Natural killer cell (primary cell): Measurements from ENCODE around the gene HEPACAM. TPM values are rescaled to one million over a fixed set of nuclear protein-coding genes. Genes with fewer than 3 reads are reported as not detected.

Experiments used
- ATAC-seq, 3 donors: fragments of 150-1000 bp in 2 of 3; fragments of 200-7000 bp in 1 of 3; cut with Tn5 transposase; 1 replicate in 1 of 3; 2 replicates in 2 of 3; pipeline ENCODE4 v1.10.0; 2021; ENCODE audit warnings: mild to moderate bottlenecking in 2 of 3, moderate library complexity in 2 of 3
- DNase-seq, 2 donors: peaks; one replicate each; pipeline versions ENCODE4 v3.0.0 to v3.0.0-alpha.2; 2013 to 2021; ENCODE audit warnings: mixed read lengths in 1 of 2
- H3K27ac ChIP-seq: one replicate; pipeline ENCODE4 v1.5.1; 2013; ENCODE audit warnings: mild to moderate bottlenecking, low read length
- H3K27me3 ChIP-seq: one replicate; pipeline ENCODE4 v1.6.1; 2013; ENCODE audit warnings: low read length; ENCODE audit not compliant: control insufficient read depth, insufficient read depth
- H3K36me3 ChIP-seq: one replicate; pipeline ENCODE4 v1.6.1; 2013; ENCODE audit warnings: low read length; ENCODE audit not compliant: control insufficient read depth, insufficient read depth
- H3K4me1 ChIP-seq: one replicate; pipeline ENCODE4 v1.6.1; 2013; ENCODE audit warnings: low read length; ENCODE audit not compliant: control insufficient read depth, insufficient read depth
- H3K4me3 ChIP-seq: one replicate; pipeline ENCODE4 v1.5.1; 2013; ENCODE audit warnings: low read length
- H3K9me3 ChIP-seq: one replicate; pipeline ENCODE4 v1.6.1; 2013; ENCODE audit warnings: low read length; ENCODE audit not compliant: control insufficient read depth, insufficient read depth
- H3K27ac Mint-ChIP-seq, 2 donors: one replicate each; pipeline ENCODE4 v1.8.0; 2022; ENCODE audit warnings: mild to moderate bottlenecking in 2 of 2, mixed read lengths in 2 of 2, moderate library complexity in 1 of 2
- H3K27me3 Mint-ChIP-seq, 2 donors: one replicate each; pipeline ENCODE4 v1.8.0; 2022; ENCODE audit warnings: low read depth in 2 of 2, mixed read lengths in 2 of 2
- H3K36me3 Mint-ChIP-seq: one replicate; pipeline ENCODE4 v1.8.0; 2022; ENCODE audit warnings: mixed read lengths
- H3K4me1 Mint-ChIP-seq, 2 donors: one replicate each; pipeline ENCODE4 v1.8.0; 2022; ENCODE audit warnings: mixed read lengths in 2 of 2
- H3K4me3 Mint-ChIP-seq: one replicate; pipeline ENCODE4 v1.8.0; 2022; ENCODE audit warnings: mild to moderate bottlenecking, moderate library complexity, mixed read lengths
- H3K9me3 Mint-ChIP-seq, 2 donors: one replicate each; pipeline ENCODE4 v1.8.0; 2022; ENCODE audit warnings: mixed read lengths in 2 of 2
- WGBS: methylation state at CpG from one replicate; pipeline ENCODE4 v1.1.7; 2013; ENCODE audit warnings: missing lambda C conversion rate; ENCODE audit not compliant: insufficient coverage; 5-methylcytosine and 5-hydroxymethylcytosine counted together
- intact Hi-C: fragments of 100-400 bp; cut with micrococcal nuclease; formaldehyde crosslinking; loops from one replicate; pipeline ENCODE4 v1.14.2; 2022
- total RNA-seq, 4 donors: library from RNA; stranded (reverse); fragments of 120-200 nt in 1 of 4; gene quantifications; one replicate each; pipeline versions ENCODE4 v1.2.3 to v1.2.4, GENCODE V29; 2013 to 2022
- TF ChIP-seq, protein P1 (sequence below): fragments of 200-600 bp; IDR thresholded peaks from one replicate; pipeline ENCODE4 v1.8.0; 2022; ENCODE audit warnings: antibody characterized with exemption

HEPACAM gene, protein sequence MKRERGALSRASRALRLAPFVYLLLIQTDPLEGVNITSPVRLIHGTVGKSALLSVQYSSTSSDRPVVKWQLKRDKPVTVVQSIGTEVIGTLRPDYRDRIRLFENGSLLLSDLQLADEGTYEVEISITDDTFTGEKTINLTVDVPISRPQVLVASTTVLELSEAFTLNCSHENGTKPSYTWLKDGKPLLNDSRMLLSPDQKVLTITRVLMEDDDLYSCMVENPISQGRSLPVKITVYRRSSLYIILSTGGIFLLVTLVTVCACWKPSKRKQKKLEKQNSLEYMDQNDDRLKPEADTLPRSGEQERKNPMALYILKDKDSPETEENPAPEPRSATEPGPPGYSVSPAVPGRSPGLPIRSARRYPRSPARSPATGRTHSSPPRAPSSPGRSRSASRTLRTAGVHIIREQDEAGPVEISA
- total RNA-seq: not detected
- total RNA-seq (2013): not detected

GRCh38 chr11:124935548-124936514 is at the start of gene HEPACAM:
HEPACAM (minus strand) TSS chr11:124936047; CDS start chr11:124936006, 41 bp downstream.
- Mint-ChIP-seq H3K4me3 (no peak within 1 kb of the TSS), H3K27ac (no peak within 1 kb of the TSS), H3K36me3 (no peaks in the 10 kb centered on the region), H3K27me3 (peaks cover 7 to 16% of the 10 kb centered on the region in 2 donors), H3K4me1 (no peaks in the 10 kb centered on the region), H3K9me3 (no peaks in the 10 kb centered on the region)
- WGBS: 93% methylated on average over 18 of the region's 18 CpGs
- Histone ChIP-seq H3K4me1 (no peaks in the 10 kb centered on the region), H3K36me3 (no peaks in the 10 kb centered on the region), H3K27me3 (no peaks in the 10 kb centered on the region), H3K9me3 (no peaks in the 10 kb centered on the region), H3K27ac (no peak within 1 kb of the TSS), H3K4me3 (no peak within 1 kb of the TSS)
- DNase-seq (no peak), ATAC-seq (no peak)
- TF ChIP-seq, protein P1, sequence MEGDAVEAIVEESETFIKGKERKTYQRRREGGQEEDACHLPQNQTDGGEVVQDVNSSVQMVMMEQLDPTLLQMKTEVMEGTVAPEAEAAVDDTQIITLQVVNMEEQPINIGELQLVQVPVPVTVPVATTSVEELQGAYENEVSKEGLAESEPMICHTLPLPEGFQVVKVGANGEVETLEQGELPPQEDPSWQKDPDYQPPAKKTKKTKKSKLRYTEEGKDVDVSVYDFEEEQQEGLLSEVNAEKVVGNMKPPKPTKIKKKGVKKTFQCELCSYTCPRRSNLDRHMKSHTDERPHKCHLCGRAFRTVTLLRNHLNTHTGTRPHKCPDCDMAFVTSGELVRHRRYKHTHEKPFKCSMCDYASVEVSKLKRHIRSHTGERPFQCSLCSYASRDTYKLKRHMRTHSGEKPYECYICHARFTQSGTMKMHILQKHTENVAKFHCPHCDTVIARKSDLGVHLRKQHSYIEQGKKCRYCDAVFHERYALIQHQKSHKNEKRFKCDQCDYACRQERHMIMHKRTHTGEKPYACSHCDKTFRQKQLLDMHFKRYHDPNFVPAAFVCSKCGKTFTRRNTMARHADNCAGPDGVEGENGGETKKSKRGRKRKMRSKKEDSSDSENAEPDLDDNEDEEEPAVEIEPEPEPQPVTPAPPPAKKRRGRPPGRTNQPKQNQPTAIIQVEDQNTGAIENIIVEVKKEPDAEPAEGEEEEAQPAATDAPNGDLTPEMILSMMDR: no peak
- intact Hi-C loops: no loop called here

DNA sequence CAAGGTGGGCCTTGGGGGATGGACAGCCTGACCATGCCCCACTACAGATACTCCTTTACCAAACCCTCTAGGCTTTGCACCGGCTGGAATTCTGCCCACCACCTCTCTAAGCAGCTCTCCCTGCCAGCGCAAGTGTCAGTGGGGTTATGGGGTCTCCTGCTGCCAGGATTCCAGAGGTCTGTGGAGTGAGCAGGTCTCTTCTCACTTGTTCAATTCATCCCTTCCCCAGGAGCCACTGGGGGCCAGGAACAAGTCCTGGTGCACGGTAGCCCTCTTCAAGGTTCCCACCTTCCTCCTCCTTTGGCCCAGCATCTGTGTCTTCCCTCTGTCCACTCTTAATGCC is 48.6 kb upstream of the HEPACAM start:
- H3K4me1 Mint-ChIP-seq: no peaks in the 10 kb centered on the region
- no peaks in the 10 kb centered on the region for H3K27me3 Mint-ChIP-seq
- no peak for ATAC-seq
- H3K9me3 Mint-ChIP-seq: peaks cover 2 to 7% of the 10 kb centered on the region in 2 donors
- Histone ChIP-seq H3K36me3 (peaks cover 4% of the 10 kb centered on the region), H3K4me3 (no peak overlapping the region), H3K9me3 (peaks cover 6% of the 10 kb centered on the region), H3K4me1 (no peaks in the 10 kb centered on the region), H3K27me3 (no peaks in the 10 kb centered on the region), H3K27ac (no peak overlapping the region)
- intact Hi-C loops: no loop called here
- no peak overlapping the region for H3K27ac Mint-ChIP-seq
- 100% methylated on average over 3 of the region's 3 CpGs for WGBS
- peaks cover 44% of the 10 kb centered on the region for H3K36me3 Mint-ChIP-seq
- H3K4me3 Mint-ChIP-seq: no peak overlapping the region
- DNase-seq: no peak
- TF ChIP-seq, protein P1: no peak

- DNase-seq (no peak), ATAC-seq (no peak)
- Mint-ChIP-seq H3K27ac (no peak overlapping the region), H3K4me1 (no peaks in the 10 kb centered on the region), H3K27me3 (no peaks in the 10 kb centered on the region), H3K9me3 (peaks cover 2 to 8% of the 10 kb centered on the region in 2 donors), H3K36me3 (peaks cover 50% of the 10 kb centered on the region), H3K4me3 (no peak overlapping the region)
- intact Hi-C loops: no loop called here
- no peaks in the 10 kb centered on the region for H3K27me3 ChIP-seq
- peaks cover 6% of the 10 kb centered on the region for H3K9me3 ChIP-seq
- 98% methylated on average over 17 of the region's 17 CpGs for WGBS
- TF ChIP-seq, protein P1: no peak
- H3K4me1 ChIP-seq: no peaks in the 10 kb centered on the region
- H3K36me3 ChIP-seq: peaks cover 4% of the 10 kb centered on the region
- H3K27ac ChIP-seq: no peak overlapping the region
- no peak overlapping the region for H3K4me3 ChIP-seq
Measured at GRCh38 chr11:124983674-124984511, 48.0 kb upstream of the HEPACAM start.
